Skin of body (tissue), 3 donors: Measurements from ENCODE around the gene SPRR3. TPM values are rescaled to one million over a fixed set of nuclear protein-coding genes. Genes with fewer than 3 reads are reported as not detected.

Experiments
- DNase-seq: peaks from one replicate; lab custom pipeline; 2025; lab: John Stamatoyannopoulos, UW
- small RNA-seq: library from RNA; depleted of rRNA; stranded (forward); fragments of <200 nt; gene quantifications from one replicate; pipeline ENCODE3, GENCODE V24; 2014; ENCODE audit warnings: low replicate concordance
- total RNA-seq: library from RNA; depleted of rRNA; stranded (reverse); fragments of >200 nt; gene quantifications from one replicate; pipeline ENCODE4 v1.2.3, GENCODE V29; 2014

SPRR3 gene
- total RNA-seq, 1 donor from 2014 or later: 0.69 TPM

DNA sequence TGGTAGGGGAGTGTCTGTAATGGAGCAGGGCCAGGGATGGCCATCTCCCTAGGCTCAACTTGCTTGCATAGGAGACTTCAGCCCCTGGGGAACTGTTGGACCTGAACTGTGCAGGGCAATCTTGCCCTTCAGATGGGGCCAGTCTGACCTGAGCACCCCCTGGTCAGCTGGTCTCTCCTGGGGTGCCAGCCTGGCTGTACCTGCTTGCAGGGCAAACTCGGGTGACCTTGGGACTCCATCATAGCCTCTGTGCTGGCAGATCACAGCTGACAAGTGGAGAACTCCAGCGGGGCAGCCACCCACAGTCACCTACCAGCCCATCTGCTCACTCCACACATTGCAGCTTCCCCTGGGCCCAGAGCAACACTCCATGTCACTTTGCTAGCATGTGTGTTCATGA lies 47.7 kb downstream of the SPRR3 start:
- no peak for DNase-seq

Small RNA genes lying within 50 kb of the gene (small RNA-seq; reads per million reads assigned to genes)
- gene AL356867.1 (not detected), gene RF00322 (not detected), gene SPRR1A (not detected)

Other genes with a start within 250 kb of the SPRR3 start
- 0.89 TPM for gene KPRP, start 243.7 kb upstream of the SPRR3 start, total RNA-seq
- gene LCE1F, start 226.6 kb upstream of the SPRR3 start, total RNA-seq: not detected
- 0.59 TPM for gene LCE1E, start 215.5 kb upstream of the SPRR3 start, total RNA-seq
- 1.4 TPM for gene LCE1D, start 205.0 kb upstream of the SPRR3 start, total RNA-seq
- 9.3 TPM for gene LCE1C, start 195.1 kb upstream of the SPRR3 start, total RNA-seq
- 1.9 TPM for gene LCE1B, start 189.8 kb upstream of the SPRR3 start, total RNA-seq
- 1.7 TPM for gene LCE1A, start 174.3 kb upstream of the SPRR3 start, total RNA-seq
- gene LCE6A, start 158.9 kb upstream of the SPRR3 start, total RNA-seq: 4.4 TPM
- not detected for gene LCE7A, start 141.8 kb upstream of the SPRR3 start, total RNA-seq
- not detected for gene SMCP, start 123.4 kb upstream of the SPRR3 start, total RNA-seq
- 71.5 TPM for gene IVL, start 93.2 kb upstream of the SPRR3 start, total RNA-seq
- 1.8 TPM for gene SPRR5, start 54.5 kb upstream of the SPRR3 start, total RNA-seq
- 17.7 TPM for gene SPRR4, start 31.1 kb upstream of the SPRR3 start, total RNA-seq
- gene SPRR1A, start 17.7 kb upstream of the SPRR3 start, total RNA-seq: 6.1 TPM
- gene SPRR1B, start 29.5 kb downstream of the SPRR3 start, total RNA-seq: 22.3 TPM
- gene SPRR2D, start 39.4 kb downstream of the SPRR3 start, total RNA-seq: 11.3 TPM
- 1.6 TPM for gene SPRR2A, start 55.8 kb downstream of the SPRR3 start, total RNA-seq
- not detected for gene SPRR2B, start 69.9 kb downstream of the SPRR3 start, total RNA-seq
- gene SPRR2E, start 92.8 kb downstream of the SPRR3 start, total RNA-seq: 16.7 TPM
- gene SPRR2F, start 111.8 kb downstream of the SPRR3 start, total RNA-seq: not detected
- gene SPRR2G, start 149.1 kb downstream of the SPRR3 start, total RNA-seq: 13.6 TPM
- gene LELP1, start 201.7 kb downstream of the SPRR3 start, total RNA-seq: not detected
- gene PRR9, start 215.8 kb downstream of the SPRR3 start, total RNA-seq: 187 TPM